Lower lobe of right lung (tissue), 2 donors: Measurements from ENCODE around the gene NEK4. TPM values are rescaled to one million over a fixed set of nuclear protein-coding genes. Genes with fewer than 3 reads are reported as not detected.

Experiments used
- ATAC-seq, 2 donors: fragments of 200-7000 bp; cut with Tn5 transposase; one replicate each; pipeline ENCODE4 v1.9.1; 2020 to 2022; ENCODE audit warnings: mild to moderate bottlenecking in 2 of 2, moderate library complexity in 2 of 2
- DNase-seq: peaks from one replicate; pipeline ENCODE4 v3.0.0-alpha.2; 2020
- H3K27ac ChIP-seq: fragments of 200-600 bp; one replicate; pipeline ENCODE4 v1.8.0; 2022
- H3K27me3 ChIP-seq: fragments of 200-600 bp; one replicate; pipeline ENCODE4 v1.8.0; 2022; ENCODE audit warnings: low read depth
- H3K36me3 ChIP-seq: fragments of 200-600 bp; one replicate; pipeline ENCODE4 v1.8.0; 2022; ENCODE audit warnings: mild to moderate bottlenecking
- H3K4me1 ChIP-seq: fragments of 200-600 bp; one replicate; pipeline ENCODE4 v1.8.0; 2022
- H3K4me3 ChIP-seq: fragments of 200-600 bp; one replicate; pipeline ENCODE4 v1.8.0; 2022; ENCODE audit warnings: mild to moderate bottlenecking
- H3K9me3 ChIP-seq: fragments of 200-600 bp; one replicate; pipeline ENCODE4 v1.8.0; 2022
- intact Hi-C: fragments of 100-400 bp; cut with DNase I; formaldehyde crosslinking; loops from one replicate; pipeline ENCODE4 v1.11.0; 2022
- total RNA-seq: library from RNA; stranded (reverse); fragmentation: NEBNext Ultra II Directional; extraction: Animal tissue kit (Norgen Biotek cat#: 25700); gene quantifications from one replicate; pipeline ENCODE4 v1.2.1, GENCODE V29; 2021
- TF ChIP-seq, protein P1 (sequence below): fragments of 200-600 bp; IDR thresholded peaks from one replicate; pipeline ENCODE4 v1.8.0; 2022; ENCODE audit warnings: antibody characterized with exemption, mild to moderate bottlenecking
- donor health status: DM: no; HTN: yes; CAD: no; lungs with severe emphysema.

Gene NEK4
- total RNA-seq, 1 donor from 2014 or later, result 25.1 TPM

DNA sequence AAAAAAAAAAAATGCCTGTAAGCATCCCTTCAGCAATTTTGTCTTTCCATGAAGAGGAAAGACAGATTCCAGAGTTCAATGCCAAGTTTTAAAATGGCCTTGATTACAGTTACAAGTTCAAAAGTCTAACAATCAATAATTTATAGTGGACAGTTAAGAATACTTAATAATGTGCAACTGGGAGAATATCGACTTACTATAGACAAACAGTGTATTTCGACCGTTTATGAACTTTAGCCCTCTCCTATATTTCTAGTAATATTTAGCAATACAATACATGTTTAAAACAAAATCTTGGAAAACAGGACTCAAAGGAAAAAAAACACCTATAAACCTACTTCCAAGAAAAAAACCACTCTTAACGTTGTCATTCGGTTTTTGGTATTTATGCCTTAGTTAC is 86.6 kb downstream of the NEK4 start:
- intact Hi-C loops, result no loop called here

DNA sequence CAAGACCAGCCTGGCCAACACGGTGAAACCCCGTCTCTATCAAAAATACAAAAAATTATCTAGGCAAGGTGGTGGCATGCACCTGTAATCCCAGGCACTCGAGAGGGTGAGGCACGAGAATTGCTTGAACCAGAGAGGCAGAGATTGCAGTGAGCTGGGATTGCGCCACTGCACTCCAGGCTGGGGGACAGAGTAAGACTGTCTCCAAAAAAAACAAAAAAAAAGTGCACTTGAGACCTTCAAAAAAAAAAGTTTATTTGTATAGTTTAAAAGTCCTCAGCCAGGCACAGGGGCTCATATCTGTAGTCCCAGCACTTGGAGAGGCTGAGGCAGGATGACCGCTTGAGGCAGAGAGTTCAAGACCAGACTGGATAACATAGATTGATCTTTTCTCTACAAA is 87.1 kb downstream of the NEK4 start:
- DNase-seq (peak; percentile 85), ATAC-seq (peak in 1 of 2 donors; percentile 36)
- H3K4me3 ChIP-seq, result no peak overlapping the region
- TF ChIP-seq, protein P1, sequence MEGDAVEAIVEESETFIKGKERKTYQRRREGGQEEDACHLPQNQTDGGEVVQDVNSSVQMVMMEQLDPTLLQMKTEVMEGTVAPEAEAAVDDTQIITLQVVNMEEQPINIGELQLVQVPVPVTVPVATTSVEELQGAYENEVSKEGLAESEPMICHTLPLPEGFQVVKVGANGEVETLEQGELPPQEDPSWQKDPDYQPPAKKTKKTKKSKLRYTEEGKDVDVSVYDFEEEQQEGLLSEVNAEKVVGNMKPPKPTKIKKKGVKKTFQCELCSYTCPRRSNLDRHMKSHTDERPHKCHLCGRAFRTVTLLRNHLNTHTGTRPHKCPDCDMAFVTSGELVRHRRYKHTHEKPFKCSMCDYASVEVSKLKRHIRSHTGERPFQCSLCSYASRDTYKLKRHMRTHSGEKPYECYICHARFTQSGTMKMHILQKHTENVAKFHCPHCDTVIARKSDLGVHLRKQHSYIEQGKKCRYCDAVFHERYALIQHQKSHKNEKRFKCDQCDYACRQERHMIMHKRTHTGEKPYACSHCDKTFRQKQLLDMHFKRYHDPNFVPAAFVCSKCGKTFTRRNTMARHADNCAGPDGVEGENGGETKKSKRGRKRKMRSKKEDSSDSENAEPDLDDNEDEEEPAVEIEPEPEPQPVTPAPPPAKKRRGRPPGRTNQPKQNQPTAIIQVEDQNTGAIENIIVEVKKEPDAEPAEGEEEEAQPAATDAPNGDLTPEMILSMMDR, result no peak
- intact Hi-C loops, result no loop called here
- no peaks in the 10 kb centered on the region for H3K27me3 ChIP-seq
- peaks cover 42% of the 10 kb centered on the region for H3K36me3 ChIP-seq
- peaks cover 61% of the 10 kb centered on the region for H3K4me1 ChIP-seq
- H3K9me3 ChIP-seq, result no peaks in the 10 kb centered on the region
- H3K27ac ChIP-seq, result no peak overlapping the region

More for the DNA sequence above, 86.6 kb downstream of the NEK4 start:
- Histone ChIP-seq H3K27ac (peak overlapping the region; percentile 91), H3K4me1 (peaks cover 55% of the 10 kb centered on the region), H3K4me3 (peak overlapping the region; percentile 91), H3K27me3 (no peaks in the 10 kb centered on the region), H3K36me3 (peaks cover 42% of the 10 kb centered on the region), H3K9me3 (no peaks in the 10 kb centered on the region)
- ATAC-seq (no peak), DNase-seq (no peak)
- TF ChIP-seq, protein P1, result no peak

DNA sequence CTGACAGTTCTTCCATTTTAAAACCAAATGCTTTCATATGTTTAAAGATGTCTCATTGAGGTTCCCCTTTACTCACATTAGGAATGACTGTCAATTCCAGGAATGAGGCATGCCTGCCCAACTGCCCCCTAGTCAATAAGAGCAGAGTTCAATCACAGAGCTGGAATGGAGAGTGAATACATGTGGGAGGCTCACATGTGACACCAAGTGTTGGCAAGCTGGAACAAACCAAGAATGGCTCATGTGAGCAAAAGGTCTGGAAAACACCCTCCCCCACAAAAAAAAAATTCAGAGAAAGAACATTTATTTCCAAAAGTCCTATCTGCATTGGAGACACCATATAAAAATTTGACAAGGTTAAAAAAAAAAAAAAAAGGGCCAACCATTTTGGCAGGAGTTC is 88.7 kb downstream of the NEK4 start:
- Histone ChIP-seq H3K9me3 (no peaks in the 10 kb centered on the region), H3K4me1 (peaks cover 59% of the 10 kb centered on the region), H3K27me3 (no peaks in the 10 kb centered on the region), H3K4me3 (no peak overlapping the region), H3K27ac (peak overlapping the region; percentile 25), H3K36me3 (peaks cover 42% of the 10 kb centered on the region)
- intact Hi-C loops, result no loop called here
- TF ChIP-seq, protein P1, result no peak
- ATAC-seq (no peak), DNase-seq (no peak)

DNA sequence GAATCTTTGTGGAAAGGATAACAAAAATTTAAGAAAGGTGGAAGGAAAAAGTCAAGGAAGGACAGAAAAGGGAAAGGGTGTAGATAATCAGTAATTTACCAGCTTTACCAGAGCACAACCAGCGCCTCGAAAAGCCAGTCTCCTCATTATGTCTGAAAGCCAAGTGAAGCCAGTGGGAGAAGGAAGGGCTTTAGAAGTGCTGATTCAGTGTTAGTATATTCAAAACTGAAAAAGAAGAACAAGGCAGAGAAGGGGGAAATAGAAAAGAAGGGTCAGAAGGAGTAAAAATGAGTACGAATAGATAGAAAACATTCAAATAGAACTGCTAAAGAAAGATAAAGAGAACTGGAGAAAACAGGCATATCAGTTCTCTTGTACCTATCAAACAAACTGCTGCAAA is 89.1 kb downstream of the NEK4 start:
- peak overlapping the region; percentile 25 for H3K27ac ChIP-seq
- no peak for DNase-seq
- H3K36me3 ChIP-seq, result peaks cover 45% of the 10 kb centered on the region
- TF ChIP-seq, protein P1, result no peak
- intact Hi-C loops, result no loop called here
- no peaks in the 10 kb centered on the region for H3K27me3 ChIP-seq
- no peak for ATAC-seq
- peaks cover 55% of the 10 kb centered on the region for H3K4me1 ChIP-seq
- H3K4me3 ChIP-seq, result no peak overlapping the region
- no peaks in the 10 kb centered on the region for H3K9me3 ChIP-seq

DNA sequence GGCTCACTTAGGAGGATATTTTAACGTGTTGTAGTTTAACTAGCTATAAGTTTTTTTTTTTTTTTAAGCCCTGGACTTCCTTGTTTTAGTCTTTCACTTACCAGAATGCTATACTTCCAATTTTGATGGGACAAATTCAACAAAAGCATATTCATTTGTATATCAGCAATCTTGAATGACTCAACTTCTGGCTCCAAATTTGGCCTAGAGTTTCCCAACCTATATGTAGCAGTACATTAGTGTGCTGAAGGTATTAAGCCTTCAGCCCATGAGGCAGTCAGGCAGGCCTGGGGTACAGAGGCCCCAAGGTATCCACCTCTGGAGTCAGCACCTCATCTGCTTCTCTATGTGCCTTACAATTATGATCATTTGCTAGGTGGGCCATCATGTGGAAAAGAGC is 90.9 kb downstream of the NEK4 start:
- H3K4me1 ChIP-seq, result peaks cover 46% of the 10 kb centered on the region
- intact Hi-C loops, result no loop called here
- no peak for DNase-seq
- H3K27ac ChIP-seq, result no peak overlapping the region
- H3K36me3 ChIP-seq, result peaks cover 60% of the 10 kb centered on the region
- no peak for ATAC-seq
- no peaks in the 10 kb centered on the region for H3K9me3 ChIP-seq
- H3K27me3 ChIP-seq, result no peaks in the 10 kb centered on the region
- H3K4me3 ChIP-seq, result no peak overlapping the region
- TF ChIP-seq, protein P1, result no peak

DNA sequence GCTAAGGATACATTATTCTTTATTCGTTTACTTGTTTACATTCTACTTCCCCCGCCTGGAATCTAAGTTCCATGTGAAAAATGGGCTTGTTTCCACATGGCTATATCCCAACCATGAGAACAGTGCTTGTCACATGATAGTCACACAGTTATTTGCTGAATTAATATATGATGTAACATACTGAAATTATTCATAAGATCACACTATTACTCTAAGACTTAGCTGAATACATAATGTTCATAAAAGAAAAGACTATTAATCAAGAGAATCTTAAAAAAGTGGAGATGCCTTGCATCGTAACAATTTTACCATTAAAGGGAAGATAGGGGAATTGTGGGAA is 91.6 kb downstream of the NEK4 start:
- TF ChIP-seq, protein P1, result no peak
- no peaks in the 10 kb centered on the region for H3K9me3 ChIP-seq
- H3K36me3 ChIP-seq, result peaks cover 67% of the 10 kb centered on the region
- H3K27ac ChIP-seq, result no peak overlapping the region
- H3K4me1 ChIP-seq, result peaks cover 40% of the 10 kb centered on the region
- DNase-seq (no peak), ATAC-seq (no peak)
- no peaks in the 10 kb centered on the region for H3K27me3 ChIP-seq
- intact Hi-C loops, result no loop called here
- no peak overlapping the region for H3K4me3 ChIP-seq
